PC-3 (cell line): ENCODE results near the gene GALNT2. TPM values are rescaled to one million over a fixed set of nuclear protein-coding genes. Genes with fewer than 3 reads are reported as not detected.

Experiments used
- ATAC-seq: fragments of 200-7000 bp; cut with Tn5 transposase; 2 replicates; pipeline ENCODE4 v1.9.1; 2020; ENCODE audit warnings: mild to moderate bottlenecking, moderate library complexity
- BruUV-seq: library from RNA; stranded (reverse); fragments of 400-500 nt; replicated peaks from 2 replicates; lab custom pipeline; 2021; lab: Mats Ljungman, UMichigan
- CTCF ChIA-PET: fragments of 300-600 bp; sonication (Branson Sonifier 250); formaldehyde crosslinking; loops from one replicate; lab custom pipeline; 2022; ENCODE audit warnings: antibody characterized with exemption; lab: Charles Lee
- POLR2A ChIA-PET: fragments of 300-600 bp; sonication (Branson Sonifier 250); formaldehyde crosslinking; loops from one replicate; lab custom pipeline; 2022; ENCODE audit warnings: antibody characterized with exemption; ENCODE audit not compliant: unreplicated experiment; lab: Charles Lee
- DNase-seq: peaks from one replicate; pipeline ENCODE4 v3.0.0-alpha.2; 2015
- H2AFZ ChIP-seq: fragments of 300-600 bp; sonication (generic); 2 replicates; pipeline ENCODE4 v1.6.0; 2016; ENCODE audit warnings: antibody characterized with exemption, low read length
- H3F3A ChIP-seq: fragments of 300-600 bp; sonication (generic); one replicate; pipeline ENCODE4 v1.6.0; 2017; ENCODE audit warnings: antibody characterized with exemption, low read length, control low read depth, mild to moderate bottlenecking; ENCODE audit not compliant: unreplicated experiment
- H3K27ac ChIP-seq: fragments of 300-600 bp; sonication (generic); 2 replicates; pipeline ENCODE4 v1.5.1; 2016; ENCODE audit warnings: mild to moderate bottlenecking, low read length
- H3K27me3 ChIP-seq: fragments of 300-600 bp; sonication (generic); 2 replicates; pipeline ENCODE4 v1.6.1; 2016; ENCODE audit warnings: low read length, mixed read lengths
- H3K36me3 ChIP-seq: fragments of 300-600 bp; sonication (generic); 2 replicates; pipeline ENCODE4 v1.6.1; 2016; ENCODE audit warnings: low read depth, mixed run types, low read length, mixed read lengths
- H3K4me1 ChIP-seq: fragments of 300-600 bp; sonication (generic); 2 replicates; pipeline ENCODE4 v1.5.1; 2016; ENCODE audit warnings: low read length; ENCODE audit not compliant: insufficient read depth
- H3K4me2 ChIP-seq: fragments of 300-600 bp; sonication (generic); 2 replicates; pipeline ENCODE4 v1.6.0; 2016; ENCODE audit warnings: low read length
- H3K4me3 ChIP-seq: fragments of 300-600 bp; sonication (generic); 2 replicates; pipeline ENCODE4 v1.5.1; 2016; ENCODE audit warnings: mild to moderate bottlenecking, low read length, mixed read lengths
- H3K79me2 ChIP-seq: fragments of 300-600 bp; sonication (generic); 2 replicates; pipeline ENCODE4 v1.6.1; 2017; ENCODE audit warnings: low read length, mixed read lengths
- H3K9ac ChIP-seq: fragments of 300-600 bp; sonication (generic); 2 replicates; pipeline ENCODE4 v1.6.0; 2016; ENCODE audit warnings: mild to moderate bottlenecking, low read length
- H3K9me2 ChIP-seq: fragments of 300-600 bp; sonication (generic); replicated peaks from 2 replicates; pipeline ENCODE4 v1.6.1; 2016; ENCODE audit warnings: mixed run types, low read length, mixed read lengths
- H3K9me3 ChIP-seq: fragments of 300-600 bp; sonication (generic); 2 replicates; pipeline ENCODE4 v1.6.1; 2016; ENCODE audit warnings: low read length, mixed read lengths
- H4K20me1 ChIP-seq: fragments of 300-600 bp; sonication (generic); 2 replicates; pipeline ENCODE4 v1.6.1; 2016; ENCODE audit warnings: low read length, mixed read lengths
- EZH2 ChIP-seq: fragments of 300-600 bp; sonication (generic); IDR thresholded peaks from one replicate; pipeline ENCODE4 v1.6.1; 2017; ENCODE audit warnings: antibody characterized with exemption, mild to moderate bottlenecking, low read length; ENCODE audit not compliant: unreplicated experiment
- EZH2phosphoT487 ChIP-seq: fragments of 300-600 bp; sonication (generic); IDR thresholded peaks from 2 replicates; pipeline ENCODE4 v1.6.1; 2018; ENCODE audit warnings: mild to moderate bottlenecking, antibody characterized with exemption, low read length, borderline replicate concordance
- intact Hi-C: fragments of 100-400 bp; cut with micrococcal nuclease; formaldehyde crosslinking; loops from 2 replicates; pipeline ENCODE4 v1.9.0; 2023
- total RNA-seq: library from RNA; depleted of rRNA; stranded (reverse); fragments of >200 nt; gene quantifications from 2 replicates; pipeline ENCODE4 v1.2.3, GENCODE V29; 2014
- TF ChIP-seq, protein P1 (sequence below): fragments of 300-600 bp; sonication (generic); conservative IDR thresholded peaks from 2 replicates; pipeline ENCODE4 v1.5.1; 2017; ENCODE audit warnings: antibody characterized with exemption, low read depth, mild to moderate bottlenecking, low read length

Gene GALNT2
- total RNA-seq, 1 experiment from 2014 or later: 182 TPM

- DNase-seq (no peak), ATAC-seq (no peak)
- H3K36me3 ChIP-seq: peaks cover 46% of the 10 kb centered on the region
- intact Hi-C loops: no loop called here
- H4K20me1 ChIP-seq: peaks cover 27% of the 10 kb centered on the region; the same call in 1 of the 2 replicates
- no peaks in the 10 kb centered on the region for H3K27me3 ChIP-seq
- ChIA-PET CTCF (no interaction called here), POLR2A (interaction anchor here (0.5 kb wide), 1 partner anchor 85 kb away, joined by 4 read pairs; no protein-coding TSS in a partner anchor)
- peaks cover 49% of the 10 kb centered on the region for H3K4me1 ChIP-seq
- H3K4me3 ChIP-seq: no peak overlapping the region
- no peak overlapping the region for H3K9ac ChIP-seq
- no peak overlapping the region for H3K4me2 ChIP-seq
- no peak overlapping the region for H3K27ac ChIP-seq
- H2AFZ ChIP-seq: no peak overlapping the region
- H3K9me3 ChIP-seq: no peaks in the 10 kb centered on the region
- H3K9me2 ChIP-seq: no peaks in the 10 kb centered on the region
- TF ChIP-seq, protein P1, sequence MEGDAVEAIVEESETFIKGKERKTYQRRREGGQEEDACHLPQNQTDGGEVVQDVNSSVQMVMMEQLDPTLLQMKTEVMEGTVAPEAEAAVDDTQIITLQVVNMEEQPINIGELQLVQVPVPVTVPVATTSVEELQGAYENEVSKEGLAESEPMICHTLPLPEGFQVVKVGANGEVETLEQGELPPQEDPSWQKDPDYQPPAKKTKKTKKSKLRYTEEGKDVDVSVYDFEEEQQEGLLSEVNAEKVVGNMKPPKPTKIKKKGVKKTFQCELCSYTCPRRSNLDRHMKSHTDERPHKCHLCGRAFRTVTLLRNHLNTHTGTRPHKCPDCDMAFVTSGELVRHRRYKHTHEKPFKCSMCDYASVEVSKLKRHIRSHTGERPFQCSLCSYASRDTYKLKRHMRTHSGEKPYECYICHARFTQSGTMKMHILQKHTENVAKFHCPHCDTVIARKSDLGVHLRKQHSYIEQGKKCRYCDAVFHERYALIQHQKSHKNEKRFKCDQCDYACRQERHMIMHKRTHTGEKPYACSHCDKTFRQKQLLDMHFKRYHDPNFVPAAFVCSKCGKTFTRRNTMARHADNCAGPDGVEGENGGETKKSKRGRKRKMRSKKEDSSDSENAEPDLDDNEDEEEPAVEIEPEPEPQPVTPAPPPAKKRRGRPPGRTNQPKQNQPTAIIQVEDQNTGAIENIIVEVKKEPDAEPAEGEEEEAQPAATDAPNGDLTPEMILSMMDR: no peak
- no peak for TF ChIP-seq EZH2phosphoT487
- no peak for TF ChIP-seq EZH2
- no TSS peak for BruUV-seq
- H3F3A ChIP-seq: peaks cover 20% of the 10 kb centered on the region
- H3K79me2 ChIP-seq: peaks cover 95% of the 10 kb centered on the region
Observed at GRCh38 chr1:230080822-230081221, 13.8 kb downstream of the GALNT2 start.

- ChIA-PET POLR2A (no interaction called here), CTCF (no interaction called here)
- Histone ChIP-seq H4K20me1 (peaks cover 27% of the 10 kb centered on the region; the same call in 1 of the 2 replicates), H3K79me2 (peaks cover 95% of the 10 kb centered on the region), H3K36me3 (peaks cover 37% of the 10 kb centered on the region), H3K9me3 (no peaks in the 10 kb centered on the region), H3K4me3 (no peak overlapping the region), H3K27me3 (no peaks in the 10 kb centered on the region), H3K9ac (no peak overlapping the region), H3F3A (peaks cover 20% of the 10 kb centered on the region), H3K4me1 (peaks cover 53% of the 10 kb centered on the region), H3K9me2 (no peaks in the 10 kb centered on the region), H3K27ac (no peak overlapping the region), H2AFZ (no peak overlapping the region), H3K4me2 (no peak overlapping the region)
- no TSS peak for BruUV-seq
- no peak for ATAC-seq
- TF ChIP-seq EZH2 (no peak), EZH2phosphoT487 (no peak)
- TF ChIP-seq, protein P1: no peak
- intact Hi-C loops: no loop called here
- DNase-seq: no peak
Observed at GRCh38 chr1:230081751-230082150, 14.7 kb downstream of the GALNT2 start.

- Histone ChIP-seq H4K20me1 (peaks cover 27% of the 10 kb centered on the region; the same call in 1 of the 2 replicates), H3K4me2 (no peak overlapping the region), H3K9me2 (no peaks in the 10 kb centered on the region), H3K27me3 (no peaks in the 10 kb centered on the region), H2AFZ (no peak overlapping the region), H3K9me3 (no peaks in the 10 kb centered on the region), H3K9ac (no peak overlapping the region), H3K4me3 (no peak overlapping the region), H3F3A (peaks cover 20% of the 10 kb centered on the region), H3K27ac (no peak overlapping the region), H3K79me2 (peaks cover 95% of the 10 kb centered on the region), H3K36me3 (peaks cover 36% of the 10 kb centered on the region), H3K4me1 (peaks cover 53% of the 10 kb centered on the region)
- POLR2A ChIA-PET: no interaction called here
- TF ChIP-seq EZH2 (no peak), EZH2phosphoT487 (no peak)
- TF ChIP-seq, protein P1: no peak
- intact Hi-C loops: no loop called here
- no TSS peak for BruUV-seq
- DNase-seq (no peak), ATAC-seq (no peak)
- CTCF ChIA-PET: no interaction called here
Observed at GRCh38 chr1:230082211-230082610, 15.2 kb downstream of the GALNT2 start.
